Measurements from ENCODE around the gene USP12. TPM values are rescaled to one million over a fixed set of nuclear protein-coding genes. Genes with fewer than 3 reads are reported as not detected.

USP12 gene
- polyA plus RNA-seq, 4 donors = 27.6 to 40.2 (median 33.6) TPM

GRCh38 chr13:27041341-27041740, 130.3 kb downstream of the USP12 start:
- no peak for DNase-seq (ENCODE audit: low read depth in 4 of 4, low spot score in 3 of 4)

- no peak for DNase-seq (ENCODE audit: low read depth in 4 of 4, low spot score in 3 of 4)
These were observed 130.8 kb downstream of the USP12 start for GRCh38 chr13:27040826-27041108.

GRCh38 chr13:27039171-27039701, 132.4 kb downstream of the USP12 start:
- no peak for DNase-seq (ENCODE audit: low read depth in 4 of 4, low spot score in 3 of 4)

- no peak for DNase-seq (ENCODE audit: low read depth in 4 of 4, low spot score in 3 of 4)
These were observed 133.3 kb downstream of the USP12 start for GRCh38 chr13:27038323-27038722.

- DNase-seq (ENCODE audit: low read depth in 4 of 4, low spot score in 3 of 4) = no peak
These were observed 134.0 kb downstream of the USP12 start for GRCh38 chr13:27037571-27037970.

- no peak for DNase-seq (ENCODE audit: low read depth in 4 of 4, low spot score in 3 of 4)
These were observed 134.4 kb downstream of the USP12 start for GRCh38 chr13:27037171-27037570.

GRCh38 chr13:27036236-27036981, 135.2 kb downstream of the USP12 start:
- no peak for DNase-seq (ENCODE audit: low read depth in 4 of 4, low spot score in 3 of 4)

GRCh38 chr13:27035892-27036235, 135.7 kb downstream of the USP12 start:
- DNase-seq (ENCODE audit: low read depth in 4 of 4, low spot score in 3 of 4) = no peak

- DNase-seq (ENCODE audit: low read depth in 4 of 4, low spot score in 3 of 4) = no peak
These were observed 136.9 kb downstream of the USP12 start for GRCh38 chr13:27034678-27035111.

GRCh38 chr13:27028683-27029480, 142.7 kb downstream of the USP12 start:
- no peak for DNase-seq (ENCODE audit: low read depth in 4 of 4, low spot score in 3 of 4)

GRCh38 chr13:27027086-27027667, 144.4 kb downstream of the USP12 start:
- DNase-seq (ENCODE audit: low read depth in 4 of 4, low spot score in 3 of 4) = no peak

- no peak for DNase-seq (ENCODE audit: low read depth in 4 of 4, low spot score in 3 of 4)
These were observed 145.2 kb downstream of the USP12 start for GRCh38 chr13:27026396-27026795.

GRCh38 chr13:27024776-27025492, 146.7 kb downstream of the USP12 start:
- DNase-seq (ENCODE audit: low read depth in 4 of 4, low spot score in 3 of 4) = no peak

GRCh38 chr13:27024074-27024461, 147.5 kb downstream of the USP12 start:
- DNase-seq (ENCODE audit: low read depth in 4 of 4, low spot score in 3 of 4) = no peak

GRCh38 chr13:27023385-27024073, 148.1 kb downstream of the USP12 start:
- DNase-seq (ENCODE audit: low read depth in 4 of 4, low spot score in 3 of 4) = no peak

- no peak for DNase-seq (ENCODE audit: low read depth in 4 of 4, low spot score in 3 of 4)
These were observed 148.9 kb downstream of the USP12 start for GRCh38 chr13:27022571-27023311.

- DNase-seq (ENCODE audit: low read depth in 4 of 4, low spot score in 3 of 4) = no peak
These were observed 151.2 kb downstream of the USP12 start for GRCh38 chr13:27020415-27020814.

GRCh38 chr13:27018882-27019281, 152.7 kb downstream of the USP12 start:
- DNase-seq (ENCODE audit: low read depth in 4 of 4, low spot score in 3 of 4) = no peak

- DNase-seq (ENCODE audit: low read depth in 4 of 4, low spot score in 3 of 4) = no peak
These were observed 153.2 kb downstream of the USP12 start for GRCh38 chr13:27018344-27018861.

GRCh38 chr13:27016875-27017274, 154.7 kb downstream of the USP12 start:
- DNase-seq (ENCODE audit: low read depth in 4 of 4, low spot score in 3 of 4) = no peak
